Parathyroid adenoma (tissue), 2 donors: ENCODE data around the gene RETREG2.

Experiments used
- H2AFZ ChIP-seq: fragments of 300-600 bp; sonication (generic); one replicate; pipeline ENCODE4 v1.7.0; 2017; ENCODE audit warnings: antibody characterized with exemption, mild to moderate bottlenecking
- H3K27ac ChIP-seq: fragments of 300-600 bp; sonication (generic); one replicate; pipeline ENCODE4 v1.7.0; 2017
- H3K27me3 ChIP-seq: fragments of 300-600 bp; sonication (generic); one replicate; pipeline ENCODE4 v1.7.0; 2017; ENCODE audit warnings: low read length; ENCODE audit not compliant: control insufficient read depth, insufficient read depth
- H3K36me3 ChIP-seq: fragments of 300-600 bp; sonication (generic); one replicate; pipeline ENCODE4 v1.7.0; 2017; ENCODE audit warnings: low read length; ENCODE audit not compliant: control insufficient read depth, insufficient read depth
- H3K4me1 ChIP-seq: fragments of 300-600 bp; sonication (generic); one replicate; pipeline ENCODE4 v1.7.0; 2017; ENCODE audit warnings: control low read depth
- H3K4me2 ChIP-seq: fragments of 300-600 bp; sonication (generic); one replicate; pipeline ENCODE4 v1.7.0; 2017; ENCODE audit warnings: low read length
- H3K4me3 ChIP-seq: fragments of 300-600 bp; sonication (generic); one replicate; pipeline ENCODE4 v1.7.0; 2017; ENCODE audit warnings: low read depth, low read length
- H3K79me2 ChIP-seq: fragments of 300-600 bp; sonication (generic); one replicate; pipeline ENCODE4 v1.7.0; 2017; ENCODE audit warnings: control low read depth
- H3K9ac ChIP-seq: fragments of 300-600 bp; sonication (generic); one replicate; pipeline ENCODE4 v1.7.0; 2017; ENCODE audit warnings: mild to moderate bottlenecking
- H3K9me3 ChIP-seq: fragments of 300-600 bp; sonication (generic); one replicate; pipeline ENCODE4 v1.7.0; 2017; ENCODE audit warnings: low read length; ENCODE audit not compliant: control insufficient read depth
- TF ChIP-seq, protein P1 (sequence below): fragments of 300-600 bp; sonication (generic); IDR thresholded peaks from one replicate; pipeline ENCODE4 v1.7.0; 2017; ENCODE audit warnings: antibody characterized with exemption, mild to moderate bottlenecking
- donor health status: primary hyperparathyroidism.

RETREG2 gene

DNA sequence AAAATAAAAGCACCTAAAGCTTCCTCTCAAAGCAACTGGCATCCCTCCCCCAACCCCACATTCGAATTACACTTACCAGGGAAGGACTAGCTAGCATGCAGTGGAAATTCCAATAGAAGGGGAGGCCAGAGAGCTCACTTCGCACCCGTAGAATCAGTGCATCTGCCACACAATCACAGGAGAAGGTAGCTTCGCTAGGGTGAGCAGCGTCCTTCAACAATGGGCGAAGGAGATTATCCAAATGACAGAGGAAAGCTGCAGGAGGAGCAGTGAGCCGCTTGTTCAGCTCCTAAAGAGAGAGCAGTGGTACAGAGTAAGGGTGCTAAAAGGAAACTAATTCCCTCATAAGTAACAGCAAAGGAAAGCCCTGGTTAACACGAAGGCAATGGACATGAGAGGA, 20.7 kb upstream of the RETREG2 start:
- Histone ChIP-seq H3K4me2 (no peak overlapping the region), H2AFZ (no peak overlapping the region), H3K27me3 (no peaks in the 10 kb centered on the region), H3K4me3 (no peak overlapping the region), H3K4me1 (peaks cover 5% of the 10 kb centered on the region), H3K27ac (no peak overlapping the region), H3K9me3 (no peaks in the 10 kb centered on the region), H3K36me3 (no peaks in the 10 kb centered on the region), H3K79me2 (no peaks in the 10 kb centered on the region), H3K9ac (no peak overlapping the region)
- TF ChIP-seq, protein P1, sequence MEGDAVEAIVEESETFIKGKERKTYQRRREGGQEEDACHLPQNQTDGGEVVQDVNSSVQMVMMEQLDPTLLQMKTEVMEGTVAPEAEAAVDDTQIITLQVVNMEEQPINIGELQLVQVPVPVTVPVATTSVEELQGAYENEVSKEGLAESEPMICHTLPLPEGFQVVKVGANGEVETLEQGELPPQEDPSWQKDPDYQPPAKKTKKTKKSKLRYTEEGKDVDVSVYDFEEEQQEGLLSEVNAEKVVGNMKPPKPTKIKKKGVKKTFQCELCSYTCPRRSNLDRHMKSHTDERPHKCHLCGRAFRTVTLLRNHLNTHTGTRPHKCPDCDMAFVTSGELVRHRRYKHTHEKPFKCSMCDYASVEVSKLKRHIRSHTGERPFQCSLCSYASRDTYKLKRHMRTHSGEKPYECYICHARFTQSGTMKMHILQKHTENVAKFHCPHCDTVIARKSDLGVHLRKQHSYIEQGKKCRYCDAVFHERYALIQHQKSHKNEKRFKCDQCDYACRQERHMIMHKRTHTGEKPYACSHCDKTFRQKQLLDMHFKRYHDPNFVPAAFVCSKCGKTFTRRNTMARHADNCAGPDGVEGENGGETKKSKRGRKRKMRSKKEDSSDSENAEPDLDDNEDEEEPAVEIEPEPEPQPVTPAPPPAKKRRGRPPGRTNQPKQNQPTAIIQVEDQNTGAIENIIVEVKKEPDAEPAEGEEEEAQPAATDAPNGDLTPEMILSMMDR, result no peak

DNA sequence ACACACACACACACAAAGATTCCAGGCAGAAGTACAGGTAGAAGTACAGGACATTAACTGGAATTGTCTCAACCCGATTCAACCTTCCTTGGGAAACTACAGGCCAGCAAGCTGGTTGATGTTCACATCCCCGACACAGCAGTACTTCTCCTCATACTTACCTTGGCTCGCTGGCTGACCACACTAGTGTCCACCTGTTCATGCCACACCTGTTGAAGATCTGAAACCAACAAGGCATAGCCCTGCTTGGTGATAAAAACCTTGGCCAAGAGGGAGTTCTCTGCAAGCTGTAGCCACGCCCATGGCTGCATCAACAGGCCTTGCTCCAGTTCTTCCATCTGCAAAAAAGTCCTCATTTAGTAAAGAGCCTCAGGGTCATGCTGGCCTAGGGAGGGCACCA, 20.1 kb upstream of the RETREG2 start:
- no peaks in the 10 kb centered on the region for H3K9me3 ChIP-seq
- H3K27me3 ChIP-seq, result no peaks in the 10 kb centered on the region
- H3K4me1 ChIP-seq, result peaks cover 5% of the 10 kb centered on the region
- H3K79me2 ChIP-seq, result no peaks in the 10 kb centered on the region
- no peak overlapping the region for H3K4me2 ChIP-seq
- H3K36me3 ChIP-seq, result no peaks in the 10 kb centered on the region
- no peak overlapping the region for H3K9ac ChIP-seq
- TF ChIP-seq, protein P1, result no peak
- no peak overlapping the region for H2AFZ ChIP-seq
- H3K27ac ChIP-seq, result no peak overlapping the region
- no peak overlapping the region for H3K4me3 ChIP-seq

DNA sequence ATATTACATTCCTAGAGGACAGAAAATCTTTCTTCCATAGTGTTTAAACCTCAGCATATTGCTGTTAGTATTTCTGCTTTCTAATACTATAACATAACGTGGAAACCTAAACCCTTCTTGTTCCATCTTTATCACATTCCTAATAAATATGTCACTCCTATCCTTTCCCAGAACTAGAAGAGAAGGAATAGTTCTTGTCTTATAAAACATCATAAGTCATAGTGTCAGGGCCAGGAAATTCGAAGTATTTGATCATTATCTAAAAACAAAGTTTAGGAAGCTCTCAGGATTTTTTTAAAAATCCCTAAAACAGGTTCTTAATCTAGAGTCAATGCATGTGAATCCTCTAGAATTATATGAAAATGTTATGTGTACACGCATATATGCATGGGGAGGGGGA, 19.5 kb upstream of the RETREG2 start:
- H3K27me3 ChIP-seq, result no peaks in the 10 kb centered on the region
- H3K27ac ChIP-seq, result no peak overlapping the region
- H3K36me3 ChIP-seq, result no peaks in the 10 kb centered on the region
- no peak overlapping the region for H3K9ac ChIP-seq
- H3K4me3 ChIP-seq, result no peak overlapping the region
- TF ChIP-seq, protein P1, result no peak
- peaks cover 5% of the 10 kb centered on the region for H3K4me1 ChIP-seq
- H3K9me3 ChIP-seq, result no peaks in the 10 kb centered on the region
- no peak overlapping the region for H3K4me2 ChIP-seq
- no peaks in the 10 kb centered on the region for H3K79me2 ChIP-seq
- H2AFZ ChIP-seq, result no peak overlapping the region

DNA sequence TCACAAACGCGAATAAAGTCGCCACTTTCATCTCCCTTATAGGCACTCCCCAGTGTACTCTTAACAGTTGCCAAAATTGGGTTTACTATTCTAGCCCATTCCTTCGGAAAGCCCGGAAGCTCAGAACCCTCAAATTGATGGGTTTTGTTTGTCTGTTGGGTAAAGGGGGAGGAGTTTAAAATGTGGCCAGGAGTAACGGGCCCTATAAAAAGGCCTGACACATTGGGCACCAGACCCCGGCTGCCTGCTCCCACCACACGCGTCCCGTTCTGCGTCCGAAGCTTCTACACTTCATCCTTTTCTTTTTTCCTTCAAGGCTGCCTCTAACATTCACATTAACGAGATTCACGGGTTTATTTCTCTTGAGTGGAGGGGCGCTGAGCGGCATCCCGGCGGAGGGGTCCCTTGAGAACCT, 18.3 kb upstream of the RETREG2 start:
- Histone ChIP-seq H3K4me2 (peak overlapping the region; percentile 88), H3K79me2 (no peaks in the 10 kb centered on the region), H3K27ac (peak overlapping the region; percentile 81), H3K4me3 (peak overlapping the region; percentile 64), H3K9ac (no peak overlapping the region), H3K36me3 (no peaks in the 10 kb centered on the region), H2AFZ (peak overlapping the region; percentile 90), H3K27me3 (no peaks in the 10 kb centered on the region), H3K9me3 (no peaks in the 10 kb centered on the region), H3K4me1 (peaks cover 5% of the 10 kb centered on the region)
- TF ChIP-seq, protein P1, result no peak

DNA sequence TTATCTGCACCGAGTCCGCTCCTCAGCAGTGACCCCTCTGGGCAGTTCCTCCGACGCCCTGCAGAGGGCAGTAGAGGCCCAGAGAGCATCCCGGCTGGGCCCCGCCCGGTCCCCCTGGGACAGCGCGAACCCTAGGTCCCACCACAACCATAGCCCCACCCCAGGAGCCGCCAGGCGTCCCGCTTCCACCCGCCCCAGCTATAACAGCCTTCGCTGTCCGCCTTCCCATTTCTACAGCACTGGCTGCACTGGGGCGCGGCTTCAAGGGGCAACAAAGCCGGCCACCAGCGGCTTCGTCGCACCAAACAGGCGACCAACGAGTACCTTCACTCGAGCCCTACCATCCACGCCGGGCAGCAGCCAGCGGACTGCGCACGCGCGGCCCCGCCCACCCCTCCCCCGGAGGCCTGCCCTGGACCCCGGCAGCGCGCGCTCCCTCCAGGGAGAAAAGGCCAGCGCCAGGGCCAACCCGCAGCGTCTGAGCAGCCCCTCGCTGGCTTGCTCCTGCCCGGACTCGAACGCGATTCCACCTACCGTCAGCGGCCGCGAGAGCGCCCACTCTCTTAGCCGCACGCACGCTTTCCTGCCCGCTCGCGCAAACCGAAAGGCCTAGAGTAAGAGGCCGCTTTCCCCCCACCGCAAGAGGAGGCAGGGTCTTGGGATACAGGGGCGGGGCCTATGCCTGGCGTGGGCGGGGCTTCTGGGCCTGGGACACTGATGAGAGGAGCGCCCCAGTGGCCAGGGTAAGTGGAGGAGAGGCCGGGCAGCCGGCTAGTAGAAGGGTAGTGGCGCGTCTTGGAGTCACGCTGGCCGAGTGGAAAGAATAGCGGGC, 17.7 kb upstream of the RETREG2 start, which contains the start of gene NHEJ1:
NHEJ1 (minus strand) TSS at position 630 of the 832 bp plus-strand sequence. CDS start 2,453 bp downstream, outside the sequence.
- Histone ChIP-seq H2AFZ (peak within 1 kb of the TSS; percentile 90), H3K9ac (no peak within 1 kb of the TSS), H3K9me3 (no peaks in the 10 kb centered on the region), H3K4me1 (peaks cover 5% of the 10 kb centered on the region), H3K79me2 (no peaks in the 10 kb centered on the region), H3K27me3 (no peaks in the 10 kb centered on the region), H3K36me3 (no peaks in the 10 kb centered on the region), H3K4me3 (peak within 1 kb of the TSS; percentile 64), H3K4me2 (peak within 1 kb of the TSS; percentile 88), H3K27ac (peak within 1 kb of the TSS; percentile 81)
- TF ChIP-seq, protein P1, result peak; percentile 100
